ENCODE results near the gene EMID1. TPM values are rescaled to one million over a fixed set of nuclear protein-coding genes. Genes with fewer than 3 reads are reported as not detected.

EMID1 gene
- total and polyA plus RNA-seq, 2 donors: 4.7 to 9.9 TPM

Other genes starting within 250 kb of the EMID1 start
- gene C22orf31, start 144.1 kb upstream of the EMID1 start, total RNA-seq: 1.7 TPM
- 0.80 TPM for gene C22orf31, start 144.1 kb upstream of the EMID1 start, polyA plus RNA-seq
- 10.7 TPM for gene KREMEN1, start 132.9 kb upstream of the EMID1 start, total RNA-seq
- gene KREMEN1, start 132.9 kb upstream of the EMID1 start, polyA plus RNA-seq: 14.2 TPM
- gene RHBDD3, start 62.1 kb downstream of the EMID1 start, total RNA-seq: 22.6 TPM
- gene RHBDD3, start 62.1 kb downstream of the EMID1 start, polyA plus RNA-seq: 31.1 TPM
- gene EWSR1, start 62.4 kb downstream of the EMID1 start, total RNA-seq: 236 TPM
- 175 TPM for gene EWSR1, start 62.4 kb downstream of the EMID1 start, polyA plus RNA-seq
- gene GAS2L1, start 100.8 kb downstream of the EMID1 start, total RNA-seq: 0.80 TPM
- 6.0 TPM for gene GAS2L1, start 100.8 kb downstream of the EMID1 start, polyA plus RNA-seq
- gene RASL10A, start 109.8 kb downstream of the EMID1 start, total RNA-seq: 0.47 TPM
- gene RASL10A, start 109.8 kb downstream of the EMID1 start, polyA plus RNA-seq: 7.8 TPM
- 33.0 TPM for gene AP1B1, start 182.7 kb downstream of the EMID1 start, total RNA-seq
- gene AP1B1, start 182.7 kb downstream of the EMID1 start, polyA plus RNA-seq: 33.2 TPM
- 0.05 TPM for gene RFPL1, start 232.7 kb downstream of the EMID1 start, total RNA-seq
- 0.05 TPM for gene RFPL1, start 232.7 kb downstream of the EMID1 start, polyA plus RNA-seq

Measured in thymus (tissue), 2 donors.